H1 (cell line): ENCODE measurements around the gene ST6GALNAC3. TPM values are rescaled to one million over a fixed set of nuclear protein-coding genes. Genes with fewer than 3 reads are reported as not detected.

ENCODE experiments used
- CBX8 ChIP-seq: fragments of 300-800, 300-1000 bp; sonication (generic); IDR thresholded peaks from 2 replicates; pipeline ENCODE4 v1.7.1; 2016; ENCODE audit warnings: low read depth, low read length, borderline replicate concordance
- RNF2 ChIP-seq: fragments of 200-900, 300-1000 bp; sonication (generic); IDR thresholded peaks from 2 replicates; pipeline ENCODE4 v1.7.1; 2016; ENCODE audit warnings: borderline replicate concordance, low read depth, mild to moderate bottlenecking, antibody characterized with exemption, low read length; ENCODE audit not compliant: poor library complexity, severe bottlenecking; ENCODE audit errors: missing control alignments
- SRF ChIP-seq: IDR thresholded peaks from 2 replicates; pipeline ENCODE4 v1.6.1; 2011; ENCODE audit warnings: mild to moderate bottlenecking, low read depth, low read length, moderate library complexity
- polyA plus RNA-seq, 7 experiments: library from polyadenylated mRNA; depleted of rRNA in 3 of 7; stranded (reverse) in 5 of 7; unstranded in 2 of 7; fragments of >200 nt in 5 of 7; fragments of 200-250 nt in 2 of 7; gene quantifications; 1 replicate in 5 of 7; 2 replicates in 1 of 7; 4 replicates in 1 of 7; pipeline versions ENCODE4 v1.2.1 to v1.2.3, GENCODE V29; 2011 to 2013; ENCODE audit warnings: missing spikeins in 2 of 7, mixed read lengths in 2 of 7
- total RNA-seq: library from RNA; stranded (reverse); fragmentation: NEBNext Ultra II Directional; extraction: Animal tissue kit (Norgen Biotek cat#: 25700); gene quantifications from 2 replicates; pipeline ENCODE4 v1.2.1, GENCODE V29; 2021

The ST6GALNAC3 gene
- total and polyA plus RNA-seq, 2 of the 8 experiments (the other 6 are each of a cell fraction or from before 2014, with no cell fraction given): 4.9 to 19.0 TPM

DNA sequence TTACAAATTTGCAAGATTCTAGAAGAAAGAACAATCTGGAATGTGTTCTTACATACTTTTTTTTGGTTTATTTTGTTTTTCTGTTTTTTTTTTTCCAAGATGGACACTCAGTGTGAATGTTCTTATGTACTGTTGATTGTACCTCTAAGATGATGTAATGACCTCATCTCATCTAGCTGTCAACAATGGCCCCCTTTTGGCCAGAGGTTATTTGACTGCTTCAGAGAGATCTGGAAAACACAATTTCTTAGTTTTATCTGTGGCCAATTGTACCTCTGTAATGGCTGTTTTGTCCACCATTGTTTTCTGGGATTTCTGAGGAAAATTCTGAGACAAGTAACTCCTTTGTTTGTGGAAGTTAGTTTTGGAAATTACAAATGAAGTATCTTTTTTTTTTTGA is 38.9 kb downstream of the ST6GALNAC3 start (continued):
- TF ChIP-seq SRF (no peak), CBX8 (no peak), RNF2 (no peak)
